HEK293 (cell line): ENCODE results near the gene FAM131B.

Source experiments
- CTCF ChIA-PET: fragments of 350-600 bp; formaldehyde crosslinking; extraction: SDS; loops from one replicate; lab custom pipeline; 2021; ENCODE audit warnings: antibody characterized with exemption; lab: Yijun Ruan, JAX
- POLR2A ChIA-PET: fragments of 300-600 bp; formaldehyde crosslinking; extraction: SDS; loops from one replicate; lab custom pipeline; 2020; ENCODE audit warnings: antibody characterized with exemption, inconsistent platforms; lab: Yijun Ruan, JAX
- H3K27ac ChIP-seq: fragments of 200-500 bp; sonication (Bioruptor generic); 2 replicates; pipeline ENCODE4 v1.5.1; 2014; ENCODE audit warnings: low read depth, low read length, control low read depth, inconsistent platforms; ENCODE audit errors: extremely low read depth
- H3K36me3 ChIP-seq, 2 experiments: fragments of 200-500 bp in 1 of 2; sonication (Bioruptor generic) in 1 of 2; 1 replicate in 1 of 2; 2 replicates in 1 of 2; pipeline ENCODE4 v1.5.1; 2014 to 2017; ENCODE audit warnings: inconsistent platforms in 2 of 2, low read length in 2 of 2; ENCODE audit not compliant: control insufficient read depth in 2 of 2, insufficient read depth in 1 of 2
- H3K4me1 ChIP-seq: fragments of 200-500 bp; sonication (Bioruptor generic); 2 replicates; pipeline ENCODE4 v1.5.1; 2014; ENCODE audit warnings: mild to moderate bottlenecking, low read length, inconsistent platforms; ENCODE audit not compliant: control insufficient read depth, insufficient read depth
- H3K4me3 ChIP-seq: 2 replicates; pipeline ENCODE4 v1.5.1; 2011; ENCODE audit warnings: low read depth, mild to moderate bottlenecking, control low read depth, low read length, moderate library complexity
- H3K9me3 ChIP-seq: fragments of 200-500 bp; sonication (Bioruptor generic); 2 replicates; pipeline ENCODE4 v1.5.1; 2014; ENCODE audit warnings: low read depth, low read length, inconsistent platforms; ENCODE audit not compliant: control insufficient read depth, insufficient read depth
- GLI4 ChIP-seq: fragments of 450-650 bp; formaldehyde crosslinking; IDR thresholded peaks from 2 replicates; pipeline ENCODE4 v1.5.1; 2016; ENCODE audit warnings: missing biosample characterization, missing genetic modification characterization
- KLF1 ChIP-seq: fragments of 450-650 bp; formaldehyde crosslinking; IDR thresholded peaks from 2 replicates; pipeline ENCODE4 v1.5.1; 2016; ENCODE audit warnings: missing biosample characterization, missing genetic modification characterization
- KLF10 ChIP-seq: fragments of 450-650 bp; IDR thresholded peaks from 2 replicates; pipeline ENCODE4 v1.5.1; 2018; ENCODE audit warnings: missing biosample characterization, mild to moderate bottlenecking, missing genetic modification characterization
- KLF7 ChIP-seq: fragments of 450-650 bp; formaldehyde crosslinking; IDR thresholded peaks from 2 replicates; pipeline ENCODE4 v1.5.1; 2016; ENCODE audit warnings: missing biosample characterization, missing genetic modification characterization, borderline replicate concordance
- MZF1 ChIP-seq: fragments of 450-650 bp; formaldehyde crosslinking; IDR thresholded peaks from 2 replicates; pipeline ENCODE4 v1.5.1; 2017; ENCODE audit warnings: missing biosample characterization, missing genetic modification characterization, borderline replicate concordance
- REPIN1 ChIP-seq: fragments of 450-650 bp; formaldehyde crosslinking; IDR thresholded peaks from 2 replicates; pipeline ENCODE4 v1.5.1; 2017; ENCODE audit warnings: missing biosample characterization, missing genetic modification characterization, low read depth
- SP2 ChIP-seq: fragments of 450-650 bp; formaldehyde crosslinking; IDR thresholded peaks from 2 replicates; pipeline ENCODE4 v1.5.1; 2016; ENCODE audit warnings: missing biosample characterization, missing genetic modification characterization
- ZFP3 ChIP-seq: fragments of 450-650 bp; formaldehyde crosslinking; IDR thresholded peaks from 2 replicates; pipeline ENCODE4 v1.5.1; 2016; ENCODE audit warnings: low read depth, missing biosample characterization, missing genetic modification characterization
- ZFP41 ChIP-seq: fragments of 450-650 bp; formaldehyde crosslinking; IDR thresholded peaks from 2 replicates; pipeline ENCODE4 v1.5.1; 2016; ENCODE audit warnings: missing biosample characterization, missing genetic modification characterization, borderline replicate concordance
- ZNF140 ChIP-seq: fragments of 450-650 bp; formaldehyde crosslinking; IDR thresholded peaks from 2 replicates; pipeline ENCODE4 v1.5.1; 2016; ENCODE audit warnings: missing biosample characterization, missing genetic modification characterization
- ZNF214 ChIP-seq: fragments of 450-650 bp; formaldehyde crosslinking; IDR thresholded peaks from 2 replicates; pipeline ENCODE4 v1.5.1; 2017; ENCODE audit warnings: missing biosample characterization, mild to moderate bottlenecking, missing genetic modification characterization, borderline replicate concordance
- ZNF23 ChIP-seq: fragments of 450-650 bp; formaldehyde crosslinking; IDR thresholded peaks from 2 replicates; pipeline ENCODE4 v1.5.1; 2016; ENCODE audit warnings: missing biosample characterization, missing genetic modification characterization, borderline replicate concordance
- ZNF501 ChIP-seq: fragments of 450-650 bp; formaldehyde crosslinking; IDR thresholded peaks from 2 replicates; pipeline ENCODE4 v1.5.1; 2016; ENCODE audit warnings: missing biosample characterization, missing genetic modification characterization
- ZNF560 ChIP-seq: fragments of 450-650 bp; formaldehyde crosslinking; IDR thresholded peaks from 2 replicates; pipeline ENCODE4 v1.5.1; 2017; ENCODE audit warnings: missing biosample characterization, missing genetic modification characterization, borderline replicate concordance
- ZNF600 ChIP-seq: fragments of 450-650 bp; formaldehyde crosslinking; IDR thresholded peaks from 2 replicates; pipeline ENCODE4 v1.5.1; 2016; ENCODE audit warnings: missing biosample characterization, missing genetic modification characterization
- TF ChIP-seq, protein P1 (sequence below): fragments of 450-650 bp; formaldehyde crosslinking; IDR thresholded peaks from 2 replicates; pipeline ENCODE4 v1.5.1; 2016; ENCODE audit warnings: missing biosample characterization, missing genetic modification characterization, borderline replicate concordance
- TF ChIP-seq, protein P2 (sequence below): fragments of 450-650 bp; formaldehyde crosslinking; IDR thresholded peaks from 2 replicates; pipeline ENCODE4 v1.5.1; 2017; ENCODE audit warnings: missing biosample characterization, missing genetic modification characterization
- TF ChIP-seq, protein P3 (sequence below): fragments of 450-650 bp; formaldehyde crosslinking; IDR thresholded peaks from 2 replicates; pipeline ENCODE4 v1.5.1; 2016; ENCODE audit warnings: missing biosample characterization, missing genetic modification characterization

FAM131B gene

GRCh38 chr7:143394777-143395176 lies 32.3 kb upstream of the FAM131B start:
- CTCF ChIA-PET, result interaction anchor here (0.6 kb wide), 1 partner anchor 490 kb away, joined by 4 read pairs; no protein-coding TSS in a partner anchor
- no peak overlapping the region for H3K27ac ChIP-seq
- no peaks in the 10 kb centered on the region for H3K9me3 ChIP-seq
- no peak overlapping the region for H3K4me3 ChIP-seq
- TF ChIP-seq ZNF600 (tag by site-specific recombination) (no peak), REPIN1 (tag by site-specific recombination) (no peak), KLF7 (tag by site-specific recombination) (no peak), KLF1 (tag by site-specific recombination) (no peak), KLF10 (tag by site-specific recombination) (no peak), ZFP3 (tag by site-specific recombination) (no peak), MZF1 (tag by site-specific recombination) (no peak), GLI4 (tag by site-specific recombination) (no peak), SP2 (tag by site-specific recombination) (no peak), ZNF501 (tag by site-specific recombination) (no peak), ZFP41 (no peak), ZNF214 (tag by site-specific recombination) (no peak), ZNF560 (no peak), ZNF23 (tag by site-specific recombination) (no peak), ZNF140 (tag by site-specific recombination) (no peak)
- TF ChIP-seq, protein P1, sequence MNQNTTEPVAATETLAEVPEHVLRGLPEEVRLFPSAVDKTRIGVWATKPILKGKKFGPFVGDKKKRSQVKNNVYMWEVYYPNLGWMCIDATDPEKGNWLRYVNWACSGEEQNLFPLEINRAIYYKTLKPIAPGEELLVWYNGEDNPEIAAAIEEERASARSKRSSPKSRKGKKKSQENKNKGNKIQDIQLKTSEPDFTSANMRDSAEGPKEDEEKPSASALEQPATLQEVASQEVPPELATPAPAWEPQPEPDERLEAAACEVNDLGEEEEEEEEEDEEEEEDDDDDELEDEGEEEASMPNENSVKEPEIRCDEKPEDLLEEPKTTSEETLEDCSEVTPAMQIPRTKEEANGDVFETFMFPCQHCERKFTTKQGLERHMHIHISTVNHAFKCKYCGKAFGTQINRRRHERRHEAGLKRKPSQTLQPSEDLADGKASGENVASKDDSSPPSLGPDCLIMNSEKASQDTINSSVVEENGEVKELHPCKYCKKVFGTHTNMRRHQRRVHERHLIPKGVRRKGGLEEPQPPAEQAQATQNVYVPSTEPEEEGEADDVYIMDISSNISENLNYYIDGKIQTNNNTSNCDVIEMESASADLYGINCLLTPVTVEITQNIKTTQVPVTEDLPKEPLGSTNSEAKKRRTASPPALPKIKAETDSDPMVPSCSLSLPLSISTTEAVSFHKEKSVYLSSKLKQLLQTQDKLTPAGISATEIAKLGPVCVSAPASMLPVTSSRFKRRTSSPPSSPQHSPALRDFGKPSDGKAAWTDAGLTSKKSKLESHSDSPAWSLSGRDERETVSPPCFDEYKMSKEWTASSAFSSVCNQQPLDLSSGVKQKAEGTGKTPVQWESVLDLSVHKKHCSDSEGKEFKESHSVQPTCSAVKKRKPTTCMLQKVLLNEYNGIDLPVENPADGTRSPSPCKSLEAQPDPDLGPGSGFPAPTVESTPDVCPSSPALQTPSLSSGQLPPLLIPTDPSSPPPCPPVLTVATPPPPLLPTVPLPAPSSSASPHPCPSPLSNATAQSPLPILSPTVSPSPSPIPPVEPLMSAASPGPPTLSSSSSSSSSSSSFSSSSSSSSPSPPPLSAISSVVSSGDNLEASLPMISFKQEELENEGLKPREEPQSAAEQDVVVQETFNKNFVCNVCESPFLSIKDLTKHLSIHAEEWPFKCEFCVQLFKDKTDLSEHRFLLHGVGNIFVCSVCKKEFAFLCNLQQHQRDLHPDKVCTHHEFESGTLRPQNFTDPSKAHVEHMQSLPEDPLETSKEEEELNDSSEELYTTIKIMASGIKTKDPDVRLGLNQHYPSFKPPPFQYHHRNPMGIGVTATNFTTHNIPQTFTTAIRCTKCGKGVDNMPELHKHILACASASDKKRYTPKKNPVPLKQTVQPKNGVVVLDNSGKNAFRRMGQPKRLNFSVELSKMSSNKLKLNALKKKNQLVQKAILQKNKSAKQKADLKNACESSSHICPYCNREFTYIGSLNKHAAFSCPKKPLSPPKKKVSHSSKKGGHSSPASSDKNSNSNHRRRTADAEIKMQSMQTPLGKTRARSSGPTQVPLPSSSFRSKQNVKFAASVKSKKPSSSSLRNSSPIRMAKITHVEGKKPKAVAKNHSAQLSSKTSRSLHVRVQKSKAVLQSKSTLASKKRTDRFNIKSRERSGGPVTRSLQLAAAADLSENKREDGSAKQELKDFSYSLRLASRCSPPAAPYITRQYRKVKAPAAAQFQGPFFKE (tag by site-specific recombination), result no peak
- TF ChIP-seq, protein P2, sequence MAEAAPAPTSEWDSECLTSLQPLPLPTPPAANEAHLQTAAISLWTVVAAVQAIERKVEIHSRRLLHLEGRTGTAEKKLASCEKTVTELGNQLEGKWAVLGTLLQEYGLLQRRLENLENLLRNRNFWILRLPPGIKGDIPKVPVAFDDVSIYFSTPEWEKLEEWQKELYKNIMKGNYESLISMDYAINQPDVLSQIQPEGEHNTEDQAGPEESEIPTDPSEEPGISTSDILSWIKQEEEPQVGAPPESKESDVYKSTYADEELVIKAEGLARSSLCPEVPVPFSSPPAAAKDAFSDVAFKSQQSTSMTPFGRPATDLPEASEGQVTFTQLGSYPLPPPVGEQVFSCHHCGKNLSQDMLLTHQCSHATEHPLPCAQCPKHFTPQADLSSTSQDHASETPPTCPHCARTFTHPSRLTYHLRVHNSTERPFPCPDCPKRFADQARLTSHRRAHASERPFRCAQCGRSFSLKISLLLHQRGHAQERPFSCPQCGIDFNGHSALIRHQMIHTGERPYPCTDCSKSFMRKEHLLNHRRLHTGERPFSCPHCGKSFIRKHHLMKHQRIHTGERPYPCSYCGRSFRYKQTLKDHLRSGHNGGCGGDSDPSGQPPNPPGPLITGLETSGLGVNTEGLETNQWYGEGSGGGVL, result no peak
- TF ChIP-seq, protein P3, sequence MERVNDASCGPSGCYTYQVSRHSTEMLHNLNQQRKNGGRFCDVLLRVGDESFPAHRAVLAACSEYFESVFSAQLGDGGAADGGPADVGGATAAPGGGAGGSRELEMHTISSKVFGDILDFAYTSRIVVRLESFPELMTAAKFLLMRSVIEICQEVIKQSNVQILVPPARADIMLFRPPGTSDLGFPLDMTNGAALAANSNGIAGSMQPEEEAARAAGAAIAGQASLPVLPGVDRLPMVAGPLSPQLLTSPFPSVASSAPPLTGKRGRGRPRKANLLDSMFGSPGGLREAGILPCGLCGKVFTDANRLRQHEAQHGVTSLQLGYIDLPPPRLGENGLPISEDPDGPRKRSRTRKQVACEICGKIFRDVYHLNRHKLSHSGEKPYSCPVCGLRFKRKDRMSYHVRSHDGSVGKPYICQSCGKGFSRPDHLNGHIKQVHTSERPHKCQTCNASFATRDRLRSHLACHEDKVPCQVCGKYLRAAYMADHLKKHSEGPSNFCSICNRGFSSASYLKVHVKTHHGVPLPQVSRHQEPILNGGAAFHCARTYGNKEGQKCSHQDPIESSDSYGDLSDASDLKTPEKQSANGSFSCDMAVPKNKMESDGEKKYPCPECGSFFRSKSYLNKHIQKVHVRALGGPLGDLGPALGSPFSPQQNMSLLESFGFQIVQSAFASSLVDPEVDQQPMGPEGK (tag by site-specific recombination), result no peak
- TF ChIP-seq, all 188 proteins: peak for 0
- POLR2A ChIA-PET, result no interaction called here
- no peaks in the 10 kb centered on the region for H3K4me1 ChIP-seq
- H3K36me3 ChIP-seq, result peaks cover 0 to 28% of the 10 kb centered on the region in 2 experiments; a peak in 1 of 3 replicates
